Islet of Langerhans (tissue), 1 donor: ENCODE data around the gene GCC2.
"Not testable (repeated sequence)": the region's sequence is repeated elsewhere in the genome, so short reads cannot be mapped to it uniquely, and the experiment has no call there.

Source experiments
- FAIRE-seq: peaks from one replicate; lab custom pipeline; 2011; peaks lifted over from hg19 to GRCh38; lab: Jason Lieb, UNC

GCC2 gene, protein sequence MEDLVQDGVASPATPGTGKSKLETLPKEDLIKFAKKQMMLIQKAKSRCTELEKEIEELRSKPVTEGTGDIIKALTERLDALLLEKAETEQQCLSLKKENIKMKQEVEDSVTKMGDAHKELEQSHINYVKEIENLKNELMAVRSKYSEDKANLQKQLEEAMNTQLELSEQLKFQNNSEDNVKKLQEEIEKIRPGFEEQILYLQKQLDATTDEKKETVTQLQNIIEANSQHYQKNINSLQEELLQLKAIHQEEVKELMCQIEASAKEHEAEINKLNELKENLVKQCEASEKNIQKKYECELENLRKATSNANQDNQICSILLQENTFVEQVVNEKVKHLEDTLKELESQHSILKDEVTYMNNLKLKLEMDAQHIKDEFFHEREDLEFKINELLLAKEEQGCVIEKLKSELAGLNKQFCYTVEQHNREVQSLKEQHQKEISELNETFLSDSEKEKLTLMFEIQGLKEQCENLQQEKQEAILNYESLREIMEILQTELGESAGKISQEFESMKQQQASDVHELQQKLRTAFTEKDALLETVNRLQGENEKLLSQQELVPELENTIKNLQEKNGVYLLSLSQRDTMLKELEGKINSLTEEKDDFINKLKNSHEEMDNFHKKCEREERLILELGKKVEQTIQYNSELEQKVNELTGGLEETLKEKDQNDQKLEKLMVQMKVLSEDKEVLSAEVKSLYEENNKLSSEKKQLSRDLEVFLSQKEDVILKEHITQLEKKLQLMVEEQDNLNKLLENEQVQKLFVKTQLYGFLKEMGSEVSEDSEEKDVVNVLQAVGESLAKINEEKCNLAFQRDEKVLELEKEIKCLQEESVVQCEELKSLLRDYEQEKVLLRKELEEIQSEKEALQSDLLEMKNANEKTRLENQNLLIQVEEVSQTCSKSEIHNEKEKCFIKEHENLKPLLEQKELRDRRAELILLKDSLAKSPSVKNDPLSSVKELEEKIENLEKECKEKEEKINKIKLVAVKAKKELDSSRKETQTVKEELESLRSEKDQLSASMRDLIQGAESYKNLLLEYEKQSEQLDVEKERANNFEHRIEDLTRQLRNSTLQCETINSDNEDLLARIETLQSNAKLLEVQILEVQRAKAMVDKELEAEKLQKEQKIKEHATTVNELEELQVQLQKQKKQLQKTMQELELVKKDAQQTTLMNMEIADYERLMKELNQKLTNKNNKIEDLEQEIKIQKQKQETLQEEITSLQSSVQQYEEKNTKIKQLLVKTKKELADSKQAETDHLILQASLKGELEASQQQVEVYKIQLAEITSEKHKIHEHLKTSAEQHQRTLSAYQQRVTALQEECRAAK (N-terminal part only)

DNA sequence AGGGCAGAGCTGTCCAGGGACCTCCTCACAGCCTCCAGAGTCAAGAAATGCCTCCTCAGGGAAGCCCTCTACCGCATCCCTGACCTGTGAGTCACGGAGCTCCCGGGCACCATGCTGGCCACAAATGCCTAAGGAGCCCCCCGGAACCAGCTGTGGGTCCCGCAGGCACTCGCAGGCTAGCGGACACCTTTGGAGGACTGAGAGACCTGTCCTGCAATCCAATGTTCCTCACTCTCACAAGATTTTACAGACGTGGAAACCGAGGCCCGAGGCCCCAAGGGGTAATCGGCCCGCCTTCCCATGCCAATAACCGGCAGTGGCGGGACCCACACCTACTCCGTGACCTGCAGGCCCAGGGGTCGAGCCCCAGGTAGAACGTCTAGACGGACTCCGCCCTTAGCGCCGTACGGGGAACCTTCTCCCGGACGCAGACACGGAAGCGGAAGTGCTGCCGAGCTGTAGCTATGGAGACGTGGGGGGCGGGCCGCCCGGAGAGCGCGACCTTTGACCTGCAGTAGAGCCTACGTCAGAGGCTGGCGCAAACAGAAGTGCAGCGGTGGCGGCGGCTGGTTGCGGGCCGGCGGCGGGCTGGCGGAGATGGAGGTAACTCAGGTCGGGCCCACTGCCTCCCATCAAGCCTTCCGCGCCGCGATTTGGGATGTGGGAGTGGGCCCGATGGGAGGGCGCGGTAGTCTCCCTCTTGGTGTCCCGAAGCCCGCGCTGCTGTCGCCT lies at the start of gene GCC2:
Gene GCC2 (plus strand): TSS at position 529 of the 732 bp plus-strand sequence. CDS start 69 bp downstream, at position 598.
- no peak for FAIRE-seq

GRCh38 chr2:108399479-108399878 lies 49.5 kb upstream of the GCC2 start:
- no peak for FAIRE-seq

- FAIRE-seq = no peak
These were observed 47.2 kb upstream of the GCC2 start for GRCh38 chr2:108401800-108402199.

DNA sequence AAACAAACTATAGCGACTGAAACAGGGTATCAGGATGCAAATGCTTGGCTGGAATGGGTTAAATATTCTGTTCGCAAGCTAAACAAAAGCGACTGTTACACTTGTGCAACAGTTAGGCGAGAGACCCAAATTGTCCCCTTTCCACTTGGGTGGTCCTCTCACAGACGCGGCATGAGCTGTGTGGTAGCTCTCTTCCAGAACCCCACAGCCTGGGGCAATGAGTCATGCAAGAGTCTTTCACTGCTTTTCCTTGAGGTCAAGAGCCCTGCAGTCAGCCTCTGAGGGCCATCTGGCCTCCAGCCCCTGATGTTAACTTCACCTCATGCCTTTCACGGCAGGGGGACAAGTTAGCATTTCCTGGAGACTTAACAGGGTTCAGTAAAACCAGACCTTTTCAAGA lies 45.5 kb upstream of the GCC2 start:
- no peak for FAIRE-seq

GRCh38 chr2:108404784-108405397 lies 44.1 kb upstream of the GCC2 start:
- FAIRE-seq = no peak

DNA sequence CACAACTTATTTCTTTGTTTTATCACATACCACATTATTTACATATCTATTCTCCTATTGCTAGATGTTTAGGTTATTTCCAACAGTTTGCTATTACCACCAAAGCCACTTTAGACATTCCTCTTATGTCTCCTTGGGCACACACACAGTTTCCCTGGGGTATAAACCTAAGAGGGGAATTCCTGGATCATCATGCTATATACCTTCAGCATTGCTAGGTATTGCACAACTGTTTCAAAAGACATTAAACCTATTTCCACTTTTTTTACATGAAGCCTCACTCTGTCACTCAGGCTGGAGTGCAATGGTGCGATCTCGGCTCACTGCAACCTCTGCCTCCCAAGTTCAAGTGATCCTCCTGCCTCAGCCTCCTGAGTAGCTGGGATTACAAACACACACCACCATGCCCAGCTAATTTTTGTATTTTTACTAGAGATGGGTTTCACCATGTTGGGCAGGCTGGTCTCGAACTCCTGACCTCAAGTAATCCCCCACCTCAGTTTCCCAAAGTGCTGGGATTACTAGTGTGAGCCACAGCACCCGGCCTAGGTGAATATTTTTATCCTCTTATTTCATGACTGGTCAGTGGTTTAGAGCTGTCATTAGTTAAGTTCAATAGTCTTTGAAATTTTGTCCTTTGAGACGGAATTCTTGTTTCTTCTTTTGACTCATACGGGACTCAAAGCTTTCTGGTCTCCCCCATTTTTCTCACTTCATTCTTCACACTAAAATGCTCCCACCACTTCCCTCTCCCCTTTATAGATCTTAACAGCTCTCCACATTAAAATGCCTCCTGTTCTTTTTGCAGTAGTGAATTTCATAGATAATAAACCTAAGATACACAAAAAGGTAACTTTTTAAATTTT lies 40.9 kb upstream of the GCC2 start:
- no peak for FAIRE-seq

DNA sequence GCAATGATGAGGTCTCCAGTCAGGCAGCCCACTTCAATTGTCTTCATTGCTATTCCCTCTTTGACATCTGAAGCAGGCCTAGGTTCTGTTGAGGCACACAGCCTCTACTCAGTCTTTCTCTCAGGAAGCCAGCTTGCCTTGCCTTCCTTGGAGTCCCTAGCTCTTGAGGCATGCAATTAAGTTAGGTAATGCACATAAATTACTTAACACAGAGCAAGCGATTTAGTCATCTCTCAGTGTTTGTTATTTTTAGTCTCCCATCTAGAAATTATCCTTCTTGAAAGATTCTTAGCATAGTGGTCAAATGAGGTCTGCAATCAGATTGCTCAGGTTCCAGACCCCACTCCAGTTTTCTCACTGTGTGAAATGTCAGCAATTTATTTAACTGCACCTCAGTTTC lies 39.2 kb upstream of the GCC2 start:
- FAIRE-seq = no peak

GRCh38 chr2:108412995-108413710 lies 35.9 kb upstream of the GCC2 start:
- no peak for FAIRE-seq

DNA sequence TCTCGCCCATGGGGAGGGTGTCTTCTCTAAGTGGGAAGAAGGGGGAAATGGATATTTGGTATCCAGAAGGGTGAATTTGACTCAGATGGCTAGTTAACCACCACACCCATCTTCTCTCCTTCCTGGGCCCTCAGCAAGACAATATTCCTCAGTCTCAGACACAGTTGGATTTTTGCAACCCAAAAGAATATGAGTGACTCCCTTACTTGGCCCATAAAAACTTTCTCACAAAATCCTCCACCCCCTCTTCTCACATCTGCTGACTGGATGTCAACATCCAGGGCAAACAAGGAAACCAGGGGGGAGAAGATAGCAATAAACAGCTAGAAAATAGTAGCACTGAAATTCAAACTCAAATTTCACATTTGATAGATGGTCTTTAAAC lies 35.3 kb upstream of the GCC2 start:
- no peak for FAIRE-seq

DNA sequence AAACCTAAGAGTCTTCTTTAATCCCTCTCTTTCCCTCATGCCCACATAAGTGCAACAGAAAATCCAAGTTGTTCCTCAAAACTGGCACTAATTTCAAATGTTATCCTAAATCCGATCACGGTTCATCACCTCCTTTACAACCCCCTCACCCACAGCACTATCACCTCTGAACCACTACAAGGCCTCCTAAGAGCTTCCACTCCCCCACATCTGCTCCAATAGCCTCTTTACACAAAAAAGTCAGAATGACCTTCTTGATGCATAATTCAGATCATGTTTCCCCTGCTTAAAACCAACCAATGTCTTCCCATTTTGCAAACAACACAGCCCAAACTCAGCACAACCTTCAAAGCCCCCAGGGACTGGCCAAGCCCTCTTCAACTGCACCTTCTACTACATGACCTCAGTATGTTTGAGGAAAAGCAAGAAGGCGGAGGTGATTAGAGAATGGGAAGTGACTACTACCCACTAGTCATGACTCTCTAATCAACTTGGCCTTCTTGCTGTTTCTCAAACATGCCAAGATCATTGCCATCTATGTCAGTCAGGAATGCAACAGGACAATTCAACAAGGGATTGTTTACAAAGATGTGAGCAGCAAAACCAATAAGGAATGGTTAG lies 34.6 kb upstream of the GCC2 start:
- no peak for FAIRE-seq

GRCh38 chr2:108414945-108415344 lies 34.1 kb upstream of the GCC2 start:
- no peak for FAIRE-seq

GRCh38 chr2:108417254-108417653 lies 31.8 kb upstream of the GCC2 start:
- FAIRE-seq = no peak

GRCh38 chr2:108418416-108418815 lies 30.6 kb upstream of the GCC2 start:
- FAIRE-seq = no peak

- FAIRE-seq = no peak
These were observed 25.9 kb upstream of the GCC2 start for GRCh38 chr2:108423067-108423466.

GRCh38 chr2:108423502-108424251 lies 25.3 kb upstream of the GCC2 start:
- no peak for FAIRE-seq

- FAIRE-seq = no peak
These were observed 20.6 kb upstream of the GCC2 start for GRCh38 chr2:108428286-108429009.

GRCh38 chr2:108435578-108435977 lies 13.4 kb upstream of the GCC2 start:
- FAIRE-seq = not testable (repeated sequence)

- FAIRE-seq = no peak
These were observed 12.0 kb upstream of the GCC2 start for GRCh38 chr2:108436976-108437375.
